SH-SY5Y (cell line): ENCODE data around the gene ZNF804A.
A peak's percentile ranks its signal among the peaks of the same experiment; 100 is the strongest.

Source experiments
- GATA2 ChIP-seq: IDR thresholded peaks from 2 replicates; pipeline ENCODE4 v1.6.1; 2011; ENCODE audit warnings: mild to moderate bottlenecking, low read depth, low read length
- GATA3 ChIP-seq: IDR thresholded peaks from 2 replicates; pipeline ENCODE4 v1.6.1; 2011; ENCODE audit warnings: low read depth, mild to moderate bottlenecking, low read length, moderate library complexity

ZNF804A gene

DNA sequence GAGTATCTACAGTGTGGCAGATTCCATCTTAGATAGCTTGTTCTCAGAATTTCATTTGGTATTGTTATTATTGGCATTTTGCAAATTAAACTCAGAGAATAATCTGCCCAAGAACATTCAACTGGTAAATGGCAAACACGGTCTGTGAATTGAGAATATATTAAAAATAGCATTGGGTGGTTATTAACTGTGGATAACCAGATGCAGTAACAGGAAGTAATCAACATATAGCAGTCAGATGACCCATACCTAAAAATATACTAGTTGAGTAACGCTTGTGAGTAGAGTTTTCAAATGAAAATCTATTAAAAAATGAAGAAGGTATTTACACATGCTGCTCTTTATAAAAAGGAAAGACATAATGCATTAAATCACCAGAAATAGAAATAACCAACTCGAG, 129.5 kb downstream of the ZNF804A start:
- TF ChIP-seq GATA2 (no peak), GATA3 (no peak)

DNA sequence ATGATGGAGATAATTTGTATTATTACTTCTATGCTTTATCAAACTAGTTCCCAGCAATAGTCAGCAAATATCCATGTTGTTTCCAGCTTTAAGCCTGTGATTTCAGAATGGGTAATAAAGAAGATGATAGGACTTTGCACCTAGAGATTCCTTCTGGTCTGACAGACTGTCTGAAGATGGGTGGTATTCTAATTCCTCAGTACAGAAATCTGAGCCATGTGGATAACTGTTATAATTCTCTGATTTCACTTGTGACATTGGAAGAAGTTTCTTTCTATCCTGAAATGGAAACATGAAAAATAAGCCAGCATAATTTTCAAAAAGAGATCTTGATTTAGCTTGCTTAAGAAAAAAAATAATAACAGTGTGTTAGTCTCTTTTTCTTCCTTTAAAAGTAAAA, 130.1 kb downstream of the ZNF804A start:
- TF ChIP-seq GATA2 (no peak), GATA3 (no peak)

DNA sequence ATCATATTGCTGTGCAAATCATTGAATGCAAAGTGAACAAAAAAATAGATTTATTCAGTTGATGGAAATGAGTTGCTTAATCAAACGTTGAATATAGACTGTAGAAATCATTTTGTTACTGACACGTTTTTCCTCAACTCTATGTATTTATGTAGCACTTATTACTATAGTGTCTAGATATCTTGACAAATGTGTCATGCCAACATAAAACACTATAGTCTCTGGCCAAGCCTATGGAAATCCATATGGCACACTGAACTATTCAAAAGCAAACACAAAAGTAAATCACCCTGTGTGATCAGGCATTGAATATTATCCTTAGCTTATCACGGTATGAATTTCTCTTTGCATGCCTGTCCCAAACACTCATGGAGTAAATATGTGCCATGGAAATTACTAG, 131.3 kb downstream of the ZNF804A start:
- TF ChIP-seq GATA3 (no peak), GATA2 (no peak)

DNA sequence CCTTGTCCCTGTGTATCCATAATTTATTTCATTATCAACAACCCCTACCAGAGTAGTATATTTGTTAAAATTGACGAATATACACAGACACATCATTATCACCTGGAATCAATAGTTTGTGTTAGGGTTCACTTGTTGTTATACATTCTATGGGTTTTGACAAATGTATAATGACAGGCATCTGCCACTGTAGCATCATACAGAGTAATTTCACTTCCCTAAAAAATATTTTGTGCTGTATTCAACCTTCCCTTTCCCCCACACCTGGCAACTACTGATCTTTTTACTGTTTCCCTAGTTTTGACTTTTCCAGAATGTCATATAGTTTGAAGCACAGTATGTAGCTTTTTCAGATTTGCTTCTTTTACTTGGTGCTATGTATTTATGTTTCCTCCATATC, 132.0 kb downstream of the ZNF804A start:
- TF ChIP-seq GATA2 (no peak), GATA3 (no peak)

DNA sequence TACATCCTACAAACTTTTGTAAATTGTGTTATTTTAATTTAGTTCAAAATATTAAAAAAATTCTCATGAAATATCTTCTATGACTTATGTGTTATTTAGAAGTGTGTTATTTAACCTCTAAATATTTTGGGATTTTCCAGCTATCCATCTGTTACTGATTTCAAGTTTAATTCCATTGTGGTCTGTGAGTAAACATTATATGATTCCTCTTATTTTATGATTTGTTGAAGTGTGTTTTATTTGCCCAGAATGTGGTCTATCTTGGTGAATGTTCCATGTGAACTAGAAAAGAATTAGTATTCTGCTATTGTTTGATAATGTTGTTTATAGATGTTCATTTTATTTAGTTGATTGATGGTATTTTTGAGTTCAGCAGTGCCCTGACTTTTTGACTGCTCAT, 136.0 kb downstream of the ZNF804A start:
- TF ChIP-seq GATA3: no peak
- TF ChIP-seq GATA2: no peak

- TF ChIP-seq GATA3 (no peak), GATA2 (no peak)
These were observed 137.3 kb downstream of the ZNF804A start for GRCh38 chr2:184735611-184736010.

- TF ChIP-seq GATA3: no peak
- TF ChIP-seq GATA2: no peak
These were observed 144.8 kb downstream of the ZNF804A start for GRCh38 chr2:184743096-184743495.

- TF ChIP-seq GATA3 (no peak), GATA2 (no peak)
These were observed 157.8 kb downstream of the ZNF804A start for GRCh38 chr2:184756161-184756560.

GRCh38 chr2:184756885-184757284, 158.6 kb downstream of the ZNF804A start:
- TF ChIP-seq GATA3: no peak
- TF ChIP-seq GATA2: no peak

DNA sequence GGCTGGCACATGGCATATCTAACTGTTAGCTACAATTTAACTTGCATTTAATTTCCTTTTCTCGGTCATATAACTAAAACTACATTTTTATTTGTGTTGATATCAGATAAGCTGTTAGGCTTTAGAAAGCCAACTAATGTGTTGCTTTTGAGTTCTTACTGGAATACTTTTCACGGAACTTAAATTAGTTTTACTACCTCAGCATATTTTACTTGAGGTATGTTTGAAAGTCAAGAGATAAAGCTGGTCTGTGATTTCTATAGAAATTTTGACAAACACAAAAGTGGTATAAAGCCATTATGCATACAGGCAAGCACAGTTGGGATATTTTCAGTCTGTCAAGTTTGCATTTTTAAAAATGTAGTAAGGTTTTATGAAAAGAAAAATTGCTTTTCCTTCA, 162.6 kb downstream of the ZNF804A start:
- TF ChIP-seq GATA2 (no peak), GATA3 (no peak)

DNA sequence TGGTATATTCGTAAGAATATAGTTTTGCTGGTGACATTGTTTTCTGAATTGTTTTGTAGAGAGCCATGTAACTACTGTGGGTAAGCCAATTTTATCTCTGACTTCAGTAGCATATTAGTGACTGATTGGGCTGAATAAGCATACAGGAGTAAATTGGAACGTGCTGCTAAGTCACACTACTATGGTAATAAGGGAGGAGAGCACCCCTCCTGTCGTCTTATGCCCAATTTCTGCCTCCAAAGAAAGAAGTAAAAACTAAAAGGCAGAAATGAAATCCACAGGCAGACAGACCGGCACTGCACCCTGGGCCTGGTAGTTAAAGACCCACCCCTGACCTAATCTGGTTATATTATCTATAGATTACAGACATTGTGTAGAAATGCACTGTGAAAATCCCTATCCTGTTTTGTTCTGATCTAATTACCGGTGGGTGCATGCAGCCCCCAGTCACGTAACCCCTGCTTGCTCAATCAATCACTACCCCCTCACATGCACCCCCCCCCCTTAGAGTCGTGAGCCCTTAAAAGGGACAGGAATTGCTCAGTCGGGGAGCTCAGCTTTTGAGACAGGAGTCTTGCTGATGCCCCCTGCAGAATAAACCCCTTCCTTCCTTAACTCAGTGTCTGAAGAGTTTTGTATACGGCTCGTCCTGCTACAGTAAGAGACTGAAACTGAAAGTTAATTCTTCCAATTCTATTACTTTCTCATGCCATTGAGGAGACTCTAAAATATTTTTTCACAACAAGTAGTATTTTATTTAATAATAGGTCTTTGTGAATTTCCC, 167.0 kb downstream of the ZNF804A start:
- no peak for TF ChIP-seq GATA3
- peak; percentile 68 for TF ChIP-seq GATA2

- no peak for TF ChIP-seq GATA3
- TF ChIP-seq GATA2: no peak
These were observed 168.7 kb downstream of the ZNF804A start for GRCh38 chr2:184767059-184767458.

GRCh38 chr2:184769023-184769422, 170.7 kb downstream of the ZNF804A start:
- no peak for TF ChIP-seq GATA3
- TF ChIP-seq GATA2: no peak

DNA sequence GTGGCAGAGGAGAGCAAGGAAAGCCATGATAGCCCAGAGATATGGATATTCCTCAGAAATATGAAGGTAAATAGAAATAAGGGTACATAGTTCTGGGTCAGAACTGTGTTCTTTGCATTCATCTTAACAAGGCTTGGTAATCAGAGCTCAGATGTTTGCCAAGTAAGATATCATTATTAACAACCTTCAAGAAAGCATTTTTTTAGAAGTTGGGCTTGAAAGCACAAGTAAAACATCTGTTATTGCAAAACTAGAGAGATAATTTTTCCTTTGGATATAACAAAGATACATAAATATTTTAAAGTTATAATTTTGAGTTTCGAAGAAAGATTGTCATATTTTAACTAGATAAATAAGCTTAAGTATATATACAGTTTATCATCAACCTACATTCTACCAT, 171.4 kb downstream of the ZNF804A start:
- TF ChIP-seq GATA2 (no peak), GATA3 (no peak)

- TF ChIP-seq GATA3 (no peak), GATA2 (no peak)
These were observed 181.4 kb downstream of the ZNF804A start for GRCh38 chr2:184779777-184780176.

DNA sequence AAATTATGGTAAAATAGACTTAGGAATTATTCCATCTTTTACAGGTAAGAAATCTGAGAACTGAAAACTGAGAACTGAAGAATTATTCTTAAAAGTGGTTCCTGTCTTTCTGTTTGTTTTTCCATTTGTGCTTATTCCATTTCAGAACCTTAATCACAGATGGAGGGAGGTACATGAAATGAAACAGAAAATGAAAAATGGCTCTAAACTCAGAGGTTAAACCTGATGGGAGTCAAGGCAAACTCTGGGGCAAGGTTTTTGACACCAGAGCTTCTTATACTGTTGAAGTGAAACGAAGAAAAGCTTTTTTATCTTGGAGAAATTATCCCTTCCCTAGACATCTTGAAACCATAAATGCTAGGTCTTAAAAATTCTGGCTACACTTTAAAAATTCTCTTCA, 182.1 kb downstream of the ZNF804A start:
- no peak for TF ChIP-seq GATA3
- no peak for TF ChIP-seq GATA2

DNA sequence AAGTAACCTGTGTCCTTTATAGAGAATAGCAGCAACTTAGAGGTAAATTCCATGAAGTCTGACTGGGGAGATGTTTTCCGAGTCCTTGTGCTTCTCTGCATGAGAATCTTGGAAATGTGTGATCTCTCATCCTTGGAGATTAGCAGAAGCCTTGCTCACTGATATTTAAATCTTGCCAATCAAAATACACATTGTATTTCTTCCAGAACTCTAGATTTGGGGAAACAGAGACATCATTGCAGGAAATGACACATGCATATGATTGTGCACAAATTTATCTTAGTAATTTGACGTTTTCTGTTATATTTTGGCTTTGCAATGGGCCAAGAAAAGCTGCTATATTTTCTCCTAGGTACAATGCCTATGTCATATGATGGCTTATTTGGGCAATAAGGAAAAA, 182.6 kb downstream of the ZNF804A start:
- TF ChIP-seq GATA3: no peak
- no peak for TF ChIP-seq GATA2
